ENCODE measurements around the gene KRTAP5-10. TPM values are rescaled to one million over a fixed set of nuclear protein-coding genes. Genes with fewer than 3 reads are reported as not detected.

The KRTAP5-10 gene
- total and polyA plus RNA-seq, 2 donors (not counting 3 experiments of a cell fraction or from before 2014, with no cell fraction given) = not detected

DNA sequence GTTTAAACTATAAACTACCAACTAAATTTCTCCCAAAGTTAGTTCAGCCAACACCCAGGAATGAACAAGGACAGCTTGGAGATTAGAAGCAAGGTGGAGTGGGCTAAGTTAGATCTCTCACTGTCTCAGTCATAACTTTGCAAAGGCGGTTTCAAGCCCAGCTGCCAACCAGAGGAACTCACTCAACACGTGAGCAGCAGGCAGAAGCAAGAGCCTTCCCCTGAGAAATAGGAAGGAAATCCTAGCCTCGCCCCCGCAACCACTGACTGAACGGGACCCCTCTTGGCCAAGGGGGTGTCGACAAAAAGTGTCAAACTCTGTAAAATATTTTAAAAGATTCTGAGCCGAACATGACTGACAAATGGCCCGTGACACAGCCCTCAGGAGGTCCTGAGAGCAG lies 21.5 kb upstream of the KRTAP5-10 start:
- H3K79me2 ChIP-seq (ENCODE audit: control insufficient read depth, insufficient read depth, low read length) = no peaks in the 10 kb centered on the region
- H3K4me1 ChIP-seq (ENCODE audit: control insufficient read depth, extremely low read depth, insufficient read depth, low read length) = no peaks in the 10 kb centered on the region
- H3K9ac ChIP-seq (replicated peaks; ENCODE audit: extremely low read depth, insufficient read depth, low read length) = no peak overlapping the region
- no peaks in the 10 kb centered on the region for H3K27me3 ChIP-seq (ENCODE audit: control insufficient read depth in 2 of 2, insufficient read depth in 2 of 2, low read length in 2 of 2)
- TF ChIP-seq GATA2 (IDR thresholded peaks at IDR 0.05; ENCODE audit: insufficient read depth, insufficient read length, low read depth, low read length) (no peak), JUN (IDR thresholded peaks at IDR 0.05; ENCODE audit: borderline replicate concordance, insufficient read depth, insufficient read length, low read depth) (no peak), FOS (IDR thresholded peaks at IDR 0.05; ENCODE audit: borderline replicate concordance, insufficient read depth, low read length) (no peak), EZH2 (IDR thresholded peaks at IDR 0.05; ENCODE audit: borderline replicate concordance, low read depth, low read length, severe bottlenecking) (no peak), MYC (IDR thresholded peaks at IDR 0.05; ENCODE audit: low read depth, low read length) (no peak), POLR2A (IDR thresholded peaks at IDR 0.05; ENCODE audit: low read depth, low read length) (no peak)
- TF ChIP-seq, protein P1, sequence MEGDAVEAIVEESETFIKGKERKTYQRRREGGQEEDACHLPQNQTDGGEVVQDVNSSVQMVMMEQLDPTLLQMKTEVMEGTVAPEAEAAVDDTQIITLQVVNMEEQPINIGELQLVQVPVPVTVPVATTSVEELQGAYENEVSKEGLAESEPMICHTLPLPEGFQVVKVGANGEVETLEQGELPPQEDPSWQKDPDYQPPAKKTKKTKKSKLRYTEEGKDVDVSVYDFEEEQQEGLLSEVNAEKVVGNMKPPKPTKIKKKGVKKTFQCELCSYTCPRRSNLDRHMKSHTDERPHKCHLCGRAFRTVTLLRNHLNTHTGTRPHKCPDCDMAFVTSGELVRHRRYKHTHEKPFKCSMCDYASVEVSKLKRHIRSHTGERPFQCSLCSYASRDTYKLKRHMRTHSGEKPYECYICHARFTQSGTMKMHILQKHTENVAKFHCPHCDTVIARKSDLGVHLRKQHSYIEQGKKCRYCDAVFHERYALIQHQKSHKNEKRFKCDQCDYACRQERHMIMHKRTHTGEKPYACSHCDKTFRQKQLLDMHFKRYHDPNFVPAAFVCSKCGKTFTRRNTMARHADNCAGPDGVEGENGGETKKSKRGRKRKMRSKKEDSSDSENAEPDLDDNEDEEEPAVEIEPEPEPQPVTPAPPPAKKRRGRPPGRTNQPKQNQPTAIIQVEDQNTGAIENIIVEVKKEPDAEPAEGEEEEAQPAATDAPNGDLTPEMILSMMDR (IDR thresholded peaks at IDR 0.05; ENCODE audit: extremely low read depth in 1 of 2, insufficient read depth in 1 of 2, low read depth in 1 of 2, low read length in 2 of 2) = no peak
- ChIA-PET CTCF (interaction anchor here (3.1 kb wide), 1 partner anchor 20 kb away, joined by 12 read pairs; no protein-coding TSS in a partner anchor), POLR2A (no interaction called here)
- intact Hi-C loops (cut with micrococcal nuclease) (no loop called here), dilution Hi-C loops (cut with MboI; ENCODE audit: extremely low pct_ligation_motif_present, low sequenced_read_pairs) (no loop called here)
- FAIRE-seq (no peak), DNase-seq (ENCODE audit: low read depth, low spot score) (no peak)
- H3K4me2 ChIP-seq (ENCODE audit: insufficient read depth, low read length) = no peak overlapping the region
- H3K27ac ChIP-seq (ENCODE audit: insufficient read depth, low read depth, low read length) = no peak overlapping the region
- no peaks in the 10 kb centered on the region for H4K20me1 ChIP-seq (replicated peaks; ENCODE audit: control insufficient read depth, extremely low read depth, insufficient read depth, low read length)
- no TSS peak for BruUV-seq (replicated peaks)
- H3K4me3 ChIP-seq (replicated peaks in 1 of 3; ENCODE audit: insufficient read depth in 1 of 3, low read depth in 1 of 3, low read length in 3 of 3) = no peak overlapping the region
- no peaks in the 10 kb centered on the region for H3K9me1 ChIP-seq (replicated peaks; ENCODE audit: control insufficient read depth, extremely low read depth, insufficient read depth, low read length)
- H3K9me3 ChIP-seq (replicated peaks; ENCODE audit: control insufficient read depth, insufficient read depth, low read length) = no peaks in the 10 kb centered on the region
- no peak overlapping the region for H2AFZ ChIP-seq (ENCODE audit: low read depth, low read length)
- no peaks in the 10 kb centered on the region for H3K36me3 ChIP-seq (ENCODE audit: control insufficient read depth in 2 of 2, extremely low read depth in 1 of 2, insufficient read depth in 2 of 2, low read length in 2 of 2)
